GM23338 (cell line): Measurements from ENCODE around the gene TRPM1. TPM values are rescaled to one million over a fixed set of nuclear protein-coding genes. Genes with fewer than 3 reads are reported as not detected.

Source experiments
- ATAC-seq: fragments of 200-7000 bp; cut with Tn5 transposase; 3 replicates; pipeline ENCODE4 v1.9.1; 2020
- DNase-seq: peaks from one replicate; pipeline ENCODE4 v3.0.0-alpha.2; 2015; ENCODE audit warnings: low spot score
- H2AFZ ChIP-seq: fragments of 200-600 bp; sonication (generic); 2 replicates; pipeline ENCODE4 v1.8.0; 2016; ENCODE audit warnings: antibody characterized with exemption, mild to moderate bottlenecking, moderate library complexity
- H3F3A ChIP-seq: fragments of 200-600 bp; sonication (generic); replicated peaks from 2 replicates; pipeline ENCODE4 v1.8.0; 2017; ENCODE audit warnings: antibody characterized with exemption, mixed run types, low read depth
- H3K27ac ChIP-seq: fragments of 200-600 bp; sonication (generic); 2 replicates; pipeline ENCODE4 v1.6.1; 2016; ENCODE audit warnings: low read depth
- H3K27me3 ChIP-seq: fragments of 200-600 bp; sonication (generic); 2 replicates; pipeline ENCODE4 v1.8.0; 2016; ENCODE audit warnings: mild to moderate bottlenecking, mixed run types, moderate library complexity; ENCODE audit not compliant: insufficient read depth
- H3K36me3 ChIP-seq: fragments of 200-600 bp; sonication (generic); 2 replicates; pipeline ENCODE4 v1.8.0; 2016; ENCODE audit warnings: mild to moderate bottlenecking; ENCODE audit not compliant: insufficient read depth
- H3K4me1 ChIP-seq: fragments of 200-600 bp; sonication (generic); 2 replicates; pipeline ENCODE4 v1.8.0; 2016; ENCODE audit warnings: mild to moderate bottlenecking, moderate library complexity; ENCODE audit not compliant: insufficient read depth
- H3K4me2 ChIP-seq: fragments of 200-600 bp; sonication (generic); 2 replicates; pipeline ENCODE4 v1.7.1; 2017; ENCODE audit warnings: mixed run types
- H3K4me3 ChIP-seq: fragments of 200-600 bp; sonication (generic); 2 replicates; pipeline ENCODE4 v1.6.1; 2016; ENCODE audit warnings: mixed run types
- H3K79me2 ChIP-seq: fragments of 200-600 bp; sonication (generic); replicated peaks from 2 replicates; pipeline ENCODE4 v1.8.0; 2017; ENCODE audit warnings: mild to moderate bottlenecking; ENCODE audit not compliant: insufficient read depth
- H3K9me2 ChIP-seq: fragments of 200-600 bp; sonication (generic); 2 replicates; pipeline ENCODE4 v1.8.0; 2017; ENCODE audit not compliant: insufficient read depth
- H4K20me1 ChIP-seq: fragments of 200-600 bp; sonication (generic); replicated peaks from 2 replicates; pipeline ENCODE4 v1.8.0; 2017; ENCODE audit warnings: mild to moderate bottlenecking; ENCODE audit not compliant: insufficient read depth
- H3K27ac Mint-ChIP-seq: 2 replicates; pipeline ENCODE4 v1.8.0; 2020; ENCODE audit warnings: inconsistent platforms, mild to moderate bottlenecking, moderate library complexity, mixed read lengths
- H3K27me3 Mint-ChIP-seq: 3 replicates; pipeline ENCODE4 v1.8.0; 2022; ENCODE audit warnings: low read depth, mild to moderate bottlenecking, moderate library complexity, mixed read lengths, inconsistent platforms; ENCODE audit not compliant: insufficient read depth, poor library complexity
- H3K36me3 Mint-ChIP-seq: 3 replicates; pipeline ENCODE4 v1.8.0; 2021; ENCODE audit warnings: low read depth, mild to moderate bottlenecking, inconsistent platforms, moderate library complexity, mixed read lengths
- H3K4me1 Mint-ChIP-seq: 3 replicates; pipeline ENCODE4 v1.8.0; 2020; ENCODE audit warnings: mild to moderate bottlenecking, inconsistent platforms, mixed read lengths
- H3K4me3 Mint-ChIP-seq: 3 replicates; pipeline ENCODE4 v1.8.0; 2021; ENCODE audit warnings: moderate library complexity, mild to moderate bottlenecking, inconsistent platforms, mixed read lengths
- H3K9me3 Mint-ChIP-seq: 3 replicates; pipeline ENCODE4 v1.8.0; 2020; ENCODE audit warnings: moderate library complexity, mild to moderate bottlenecking, inconsistent platforms, mixed read lengths
- CREB1 ChIP-seq: fragments of 250-450 bp; sonication (Bioruptor Pico); IDR thresholded peaks from 2 replicates; pipeline ENCODE4 v1.5.0; 2020; ENCODE audit warnings: low read depth, mild to moderate bottlenecking, moderate library complexity
- EZH2phosphoT487 ChIP-seq: fragments of 200-600 bp; sonication (generic); IDR thresholded peaks from one replicate; pipeline ENCODE4 v1.8.1; 2018; ENCODE audit warnings: antibody characterized with exemption; ENCODE audit not compliant: unreplicated experiment
- JUNB ChIP-seq: IDR thresholded peaks from one replicate; pipeline ENCODE4 v1.6.1; 2016; ENCODE audit warnings: antibody characterized with exemption; ENCODE audit not compliant: unreplicated experiment
- NANOG ChIP-seq: IDR thresholded peaks from 2 replicates; pipeline ENCODE4 v1.6.1; 2016; ENCODE audit warnings: antibody characterized with exemption, borderline replicate concordance
- POLR2AphosphoS5 ChIP-seq: IDR thresholded peaks from 2 replicates; pipeline ENCODE4 v1.6.1; 2016; ENCODE audit warnings: antibody characterized with exemption, low read depth
- REST ChIP-seq: IDR thresholded peaks from one replicate; pipeline ENCODE4 v1.6.1; 2018; ENCODE audit warnings: antibody characterized with exemption; ENCODE audit not compliant: unreplicated experiment
- STAT1 ChIP-seq: IDR thresholded peaks from one replicate; pipeline ENCODE4 v1.6.1; 2016; ENCODE audit warnings: antibody characterized with exemption; ENCODE audit not compliant: unreplicated experiment
- ZNF114 ChIP-seq: fragments of 250-450 bp; sonication (Bioruptor Pico); IDR thresholded peaks from 2 replicates; pipeline ENCODE4 v1.5.0; 2020; ENCODE audit warnings: mild to moderate bottlenecking, moderate library complexity
- ZNF331 ChIP-seq: fragments of 250-450 bp; sonication (Bioruptor Pico); IDR thresholded peaks from 2 replicates; pipeline ENCODE4 v1.5.0; 2020; ENCODE audit warnings: low read depth, mild to moderate bottlenecking, moderate library complexity
- polyA plus RNA-seq: library from polyadenylated mRNA; unstranded; fragments of >200 nt; fragmentation: Nextera tagmentation; extraction: Ambion mirVana; gene quantifications from 2 replicates; pipeline ENCODE4 v1.2.1, GENCODE V29; 2016
- total RNA-seq: library from RNA; depleted of rRNA; stranded (reverse); fragments of >200 nt; shearing (Covaris generic); gene quantifications from 2 replicates; pipeline ENCODE4 v1.2.3, GENCODE V29; 2014
- TF ChIP-seq, protein P1 (sequence below), 2 experiments: fragments of 200-600 bp in 1 of 2; sonication (generic) in 1 of 2; conservative IDR thresholded peaks; 2 replicates each; pipeline versions ENCODE4 v1.5.1 to v1.6.1; 2016 to 2017; ENCODE audit warnings: antibody characterized with exemption in 2 of 2, low read depth in 2 of 2, mild to moderate bottlenecking in 2 of 2, moderate library complexity in 1 of 2
- TF ChIP-seq, protein P2 (sequence below): IDR thresholded peaks from 2 replicates; pipeline ENCODE4 v1.6.1; 2016; ENCODE audit warnings: antibody characterized with exemption

Gene TRPM1
- total and polyA plus RNA-seq, 2 experiments from 2014 or later = 0.19 TPM; not detected in 1

- peak overlapping the region; percentile 90 for H3K4me3 Mint-ChIP-seq
- DNase-seq = no peak
Measured at GRCh38 chr15:30990446-30991254, 110.9 kb downstream of the TRPM1 start.

GRCh38 chr15:30990036-30990435 lies 111.5 kb downstream of the TRPM1 start:
- H2AFZ ChIP-seq = no peak overlapping the region
- no peak overlapping the region for H3K27ac ChIP-seq
- peaks cover 12% of the 10 kb centered on the region for H3K79me2 ChIP-seq
- peak overlapping the region; percentile 68 for H3K4me3 ChIP-seq
- H3F3A ChIP-seq = peaks cover 4% of the 10 kb centered on the region; the same call in 1 of the 2 replicates
- peak overlapping the region; percentile 90 for H3K4me3 Mint-ChIP-seq
- peaks cover 15% of the 10 kb centered on the region for H3K4me1 ChIP-seq
- H3K9me2 ChIP-seq = no peaks in the 10 kb centered on the region
- ATAC-seq = no peak
- H3K4me2 ChIP-seq = peak overlapping the region; percentile 75
- no peaks in the 10 kb centered on the region; the same call in 1 of the 2 replicates for H4K20me1 ChIP-seq
- no peak overlapping the region for H3K27ac Mint-ChIP-seq
- peaks cover 8% of the 10 kb centered on the region; the same call in 2 of the 3 replicates for H3K36me3 Mint-ChIP-seq
- no peaks in the 10 kb centered on the region; the same call in 2 of the 3 replicates for H3K9me3 Mint-ChIP-seq
- H3K4me1 Mint-ChIP-seq = peaks cover 18% of the 10 kb centered on the region
- no peak for DNase-seq
- H3K36me3 ChIP-seq = no peaks in the 10 kb centered on the region
- H3K27me3 Mint-ChIP-seq = peaks cover 7% of the 10 kb centered on the region
- no peaks in the 10 kb centered on the region for H3K27me3 ChIP-seq
- TF ChIP-seq CREB1 (no peak), ZNF114 (no peak), NANOG (no peak), JUNB (no peak), STAT1 (no peak), EZH2phosphoT487 (no peak), REST (no peak), POLR2AphosphoS5 (no peak), ZNF331 (no peak)
- TF ChIP-seq, protein P1, sequence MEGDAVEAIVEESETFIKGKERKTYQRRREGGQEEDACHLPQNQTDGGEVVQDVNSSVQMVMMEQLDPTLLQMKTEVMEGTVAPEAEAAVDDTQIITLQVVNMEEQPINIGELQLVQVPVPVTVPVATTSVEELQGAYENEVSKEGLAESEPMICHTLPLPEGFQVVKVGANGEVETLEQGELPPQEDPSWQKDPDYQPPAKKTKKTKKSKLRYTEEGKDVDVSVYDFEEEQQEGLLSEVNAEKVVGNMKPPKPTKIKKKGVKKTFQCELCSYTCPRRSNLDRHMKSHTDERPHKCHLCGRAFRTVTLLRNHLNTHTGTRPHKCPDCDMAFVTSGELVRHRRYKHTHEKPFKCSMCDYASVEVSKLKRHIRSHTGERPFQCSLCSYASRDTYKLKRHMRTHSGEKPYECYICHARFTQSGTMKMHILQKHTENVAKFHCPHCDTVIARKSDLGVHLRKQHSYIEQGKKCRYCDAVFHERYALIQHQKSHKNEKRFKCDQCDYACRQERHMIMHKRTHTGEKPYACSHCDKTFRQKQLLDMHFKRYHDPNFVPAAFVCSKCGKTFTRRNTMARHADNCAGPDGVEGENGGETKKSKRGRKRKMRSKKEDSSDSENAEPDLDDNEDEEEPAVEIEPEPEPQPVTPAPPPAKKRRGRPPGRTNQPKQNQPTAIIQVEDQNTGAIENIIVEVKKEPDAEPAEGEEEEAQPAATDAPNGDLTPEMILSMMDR (conservative IDR thresholded peaks at IDR 0.05; ENCODE audit: low read depth in 2 of 2) = no peak
- TF ChIP-seq, protein P2, sequence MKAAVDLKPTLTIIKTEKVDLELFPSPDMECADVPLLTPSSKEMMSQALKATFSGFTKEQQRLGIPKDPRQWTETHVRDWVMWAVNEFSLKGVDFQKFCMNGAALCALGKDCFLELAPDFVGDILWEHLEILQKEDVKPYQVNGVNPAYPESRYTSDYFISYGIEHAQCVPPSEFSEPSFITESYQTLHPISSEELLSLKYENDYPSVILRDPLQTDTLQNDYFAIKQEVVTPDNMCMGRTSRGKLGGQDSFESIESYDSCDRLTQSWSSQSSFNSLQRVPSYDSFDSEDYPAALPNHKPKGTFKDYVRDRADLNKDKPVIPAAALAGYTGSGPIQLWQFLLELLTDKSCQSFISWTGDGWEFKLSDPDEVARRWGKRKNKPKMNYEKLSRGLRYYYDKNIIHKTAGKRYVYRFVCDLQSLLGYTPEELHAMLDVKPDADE = no peak

More at GRCh38 chr15:30990446-30991254, 110.9 kb downstream of the TRPM1 start:
- H3K4me1 ChIP-seq = peaks cover 15% of the 10 kb centered on the region
- H3K27ac Mint-ChIP-seq = peak overlapping the region; percentile 87
- peaks cover 7% of the 10 kb centered on the region for H3K27me3 Mint-ChIP-seq
- ATAC-seq = no peak
- H2AFZ ChIP-seq = peak overlapping the region; percentile 64
- TF ChIP-seq NANOG = no peak
- peaks cover 18% of the 10 kb centered on the region for H3K4me1 Mint-ChIP-seq
- H4K20me1 ChIP-seq = no peaks in the 10 kb centered on the region; the same call in 1 of the 2 replicates
- H3K4me3 ChIP-seq = peak overlapping the region; percentile 68
- no peaks in the 10 kb centered on the region for H3K9me2 ChIP-seq
- H3K27me3 ChIP-seq = no peaks in the 10 kb centered on the region
- H3K4me2 ChIP-seq = peak overlapping the region; percentile 75
- H3K27ac ChIP-seq = peak overlapping the region; percentile 98
- H3K36me3 Mint-ChIP-seq = peaks cover 8% of the 10 kb centered on the region; the same call in 2 of the 3 replicates
- no peaks in the 10 kb centered on the region for H3K36me3 ChIP-seq
- H3F3A ChIP-seq = peaks cover 4% of the 10 kb centered on the region; the same call in 1 of the 2 replicates
- H3K9me3 Mint-ChIP-seq = no peaks in the 10 kb centered on the region; the same call in 2 of the 3 replicates
- H3K79me2 ChIP-seq = peaks cover 12% of the 10 kb centered on the region
